GM19239 (cell line): ENCODE results near the gene TOP2A.

Experiments used
- DNase-seq: peaks from one replicate; pipeline ENCODE4 v3.0.0; 2011; ENCODE audit warnings: low spot score; ENCODE audit not compliant: insufficient read length
- FAIRE-seq: peaks from 2 replicates; lab custom pipeline; 2011; peaks lifted over from hg19 to GRCh38; lab: Jason Lieb, UNC

Gene TOP2A

DNA sequence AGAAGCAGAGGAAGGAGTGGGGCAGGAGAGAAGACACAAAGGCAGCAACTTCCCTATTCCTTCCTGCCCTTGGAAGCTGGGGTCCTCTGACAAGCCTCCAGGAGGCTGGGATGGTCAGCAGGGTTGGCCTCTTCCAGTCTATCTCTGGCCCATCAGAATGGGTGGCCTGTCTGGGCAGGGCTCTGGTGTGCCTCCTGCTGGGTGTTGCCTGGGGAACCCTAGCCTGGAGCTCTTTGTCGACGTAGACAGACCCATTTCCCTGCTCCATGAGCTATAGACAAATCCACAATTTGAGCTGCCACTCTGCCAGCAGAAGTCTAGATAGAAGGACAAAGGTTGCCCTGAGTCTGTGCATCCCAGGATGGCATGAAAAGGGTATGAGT, 36.9 kb upstream of the TOP2A start:
- FAIRE-seq (no peak), DNase-seq (no peak)

DNA sequence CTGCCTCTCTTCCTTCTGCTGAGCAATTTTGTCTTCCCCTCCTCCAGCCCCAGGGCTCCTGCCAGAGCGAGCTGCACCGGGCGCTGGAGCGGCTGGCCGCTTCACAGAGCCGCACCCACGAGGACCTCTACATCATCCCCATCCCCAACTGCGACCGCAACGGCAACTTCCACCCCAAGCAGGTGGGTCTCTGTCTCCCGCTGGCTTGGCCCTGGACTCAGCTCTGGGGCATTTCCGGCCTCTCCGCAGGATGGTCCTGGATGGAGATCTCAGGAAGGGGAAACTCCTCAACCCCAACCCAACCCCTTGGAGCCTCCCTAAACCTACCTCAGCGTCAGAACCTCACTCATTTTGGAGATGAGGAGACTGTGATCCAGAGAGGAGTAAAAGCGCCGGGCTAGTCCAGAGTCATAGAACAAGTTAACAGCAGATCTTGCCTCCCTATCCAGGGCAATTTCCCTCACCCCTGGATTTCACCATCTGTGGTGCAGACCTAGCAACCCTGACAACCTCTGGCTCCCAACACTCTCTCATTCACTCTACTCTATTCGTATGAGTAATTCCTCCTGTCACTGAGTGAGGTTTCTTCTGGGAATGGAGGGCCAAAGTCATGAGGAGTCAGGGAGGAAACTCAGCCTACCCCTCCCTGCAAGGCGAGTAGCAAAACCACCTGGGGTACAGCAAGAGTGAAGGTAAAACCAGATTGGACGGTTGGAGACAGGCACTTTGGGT, 36.4 kb upstream of the TOP2A start:
- DNase-seq, result no peak
- FAIRE-seq, result no peak

DNA sequence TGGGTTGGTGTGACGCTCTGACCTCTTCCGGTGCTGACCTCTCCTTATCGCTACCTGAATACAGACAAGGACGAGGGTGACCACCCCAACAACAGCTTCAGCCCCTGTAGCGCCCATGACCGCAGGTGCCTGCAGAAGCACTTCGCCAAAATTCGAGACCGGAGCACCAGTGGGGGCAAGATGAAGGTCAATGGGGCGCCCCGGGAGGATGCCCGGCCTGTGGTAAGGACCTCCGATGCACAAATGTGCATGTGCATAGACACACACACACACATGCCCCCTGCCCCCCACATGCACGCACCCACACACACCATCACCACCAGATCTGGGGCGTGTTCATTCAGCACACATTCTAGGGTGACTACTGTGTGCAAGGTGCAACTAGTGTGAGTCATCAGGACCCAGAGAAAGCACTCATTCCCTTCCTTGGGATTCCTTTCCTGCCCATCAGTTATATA, 35.3 kb upstream of the TOP2A start:
- DNase-seq (no peak), FAIRE-seq (no peak)

DNA sequence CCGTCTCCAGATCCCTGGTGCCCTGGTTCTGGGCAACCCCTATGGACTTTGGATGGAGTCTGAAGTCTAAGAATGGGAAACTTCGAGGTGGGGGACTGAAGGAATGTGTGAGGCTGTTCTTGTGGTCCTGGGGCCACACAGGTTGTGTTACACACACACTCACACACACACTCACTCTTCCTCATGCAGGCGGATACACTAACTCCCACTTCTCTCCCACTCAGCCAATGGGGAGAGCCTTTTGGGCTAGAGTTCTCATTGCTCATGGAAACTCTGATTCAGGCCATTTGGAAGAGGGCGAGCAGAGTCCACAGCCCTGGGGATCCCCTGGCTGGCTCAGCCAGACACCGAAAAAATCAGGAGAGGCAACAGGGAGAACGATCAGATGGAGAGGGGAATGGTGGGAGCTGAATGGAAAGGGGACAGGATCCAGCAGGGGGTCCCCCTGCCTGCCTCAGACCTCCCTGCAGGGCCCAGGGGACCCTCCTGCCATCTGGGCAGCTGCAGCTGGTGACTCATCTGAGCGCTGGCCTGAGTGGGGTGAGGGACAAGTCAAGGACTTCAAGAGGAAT, 34.6 kb upstream of the TOP2A start:
- FAIRE-seq (no peak), DNase-seq (no peak)

DNA sequence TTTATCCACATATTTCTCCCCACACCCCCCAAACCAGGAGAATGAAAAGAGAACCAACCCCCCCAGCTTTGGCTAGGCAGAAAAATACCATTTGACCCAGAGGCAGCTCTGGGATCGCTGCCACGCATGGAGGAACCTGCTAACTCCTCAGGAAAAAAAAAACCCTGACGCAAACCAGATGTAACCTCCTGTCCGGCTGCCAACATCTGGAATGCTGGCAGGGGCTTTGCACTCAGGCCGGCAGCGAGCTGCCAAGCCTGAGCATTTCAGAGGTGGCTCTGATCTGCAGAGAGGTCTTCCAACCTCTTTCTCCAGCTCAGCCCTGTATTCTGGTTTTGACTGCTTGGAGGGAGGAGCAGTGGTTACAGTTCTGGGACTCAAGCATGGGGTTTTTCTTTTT, 33.7 kb upstream of the TOP2A start:
- DNase-seq (no peak), FAIRE-seq (no peak)

DNA sequence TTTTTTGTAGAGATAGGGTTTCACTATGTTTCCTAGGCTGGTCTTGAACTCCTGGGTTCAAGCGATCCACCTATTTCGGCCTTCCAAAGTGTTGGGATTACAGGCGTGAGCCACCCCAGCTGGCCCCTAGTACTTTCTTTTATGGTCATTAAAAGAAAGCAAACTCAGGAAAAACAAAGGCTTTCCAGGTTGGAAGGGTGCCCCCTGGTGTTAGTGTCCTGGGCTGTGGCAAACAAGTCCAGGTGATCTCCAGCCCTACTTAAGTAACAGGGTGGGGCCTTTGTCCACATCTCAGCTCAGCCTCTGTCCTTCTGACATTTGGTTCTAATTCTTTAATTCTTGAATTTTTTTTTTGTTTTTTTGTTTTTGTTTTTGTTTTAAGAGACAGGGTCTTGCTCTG, 32.5 kb upstream of the TOP2A start:
- FAIRE-seq (peak; percentile 72), DNase-seq (peak; percentile 39)

DNA sequence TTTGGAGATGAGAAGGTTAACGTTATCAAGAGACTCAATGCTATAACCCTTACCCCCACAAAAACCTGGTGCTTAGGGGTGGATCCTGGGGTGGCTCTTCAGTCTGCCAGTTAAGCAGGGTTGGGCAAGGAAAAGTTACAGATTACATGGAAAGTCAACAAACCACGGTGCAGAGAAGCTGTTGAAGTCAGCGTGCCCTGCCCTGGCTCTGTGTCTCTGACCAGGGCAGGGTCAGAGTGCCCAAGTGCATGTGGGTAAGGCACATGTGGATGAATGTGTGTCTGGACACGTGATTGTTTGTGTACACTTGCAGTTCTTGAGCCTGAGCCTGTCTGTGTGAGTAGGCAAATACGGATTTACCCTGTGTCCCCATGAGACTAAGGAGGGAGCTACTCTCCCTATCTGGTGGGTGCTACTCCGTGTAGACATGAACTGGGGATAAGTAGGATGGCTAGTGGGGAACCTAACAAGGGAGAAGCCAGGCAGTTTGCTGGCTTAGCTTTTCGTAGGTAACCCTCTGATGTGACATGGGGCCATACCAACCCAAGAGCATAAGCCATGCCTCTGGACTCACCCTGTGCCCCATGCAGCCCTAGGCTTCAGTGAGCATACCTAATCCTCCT, 31.1 kb upstream of the TOP2A start:
- FAIRE-seq (no peak), DNase-seq (no peak)

DNA sequence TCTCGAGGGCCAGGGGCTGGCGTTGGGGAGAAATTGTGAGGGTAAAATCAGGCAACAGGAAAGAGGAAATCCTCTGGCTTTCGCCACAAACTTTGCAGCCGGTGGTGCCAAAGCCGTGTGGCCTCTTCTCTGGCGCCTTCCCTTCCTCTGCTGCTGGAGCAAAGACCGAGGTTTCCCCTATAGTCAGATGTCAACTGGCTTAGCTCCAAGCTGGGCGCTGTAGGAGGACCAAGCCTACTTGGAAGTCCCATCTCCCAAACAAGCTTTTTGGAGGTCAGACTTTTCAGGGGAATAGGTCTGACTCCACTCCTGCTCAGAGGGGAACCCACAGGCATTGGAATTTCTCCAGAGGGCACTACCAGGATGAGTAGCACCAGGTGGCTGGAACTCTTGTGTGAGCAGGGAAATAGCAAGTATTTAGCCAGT, 30.5 kb upstream of the TOP2A start:
- no peak for FAIRE-seq
- DNase-seq, result no peak

DNA sequence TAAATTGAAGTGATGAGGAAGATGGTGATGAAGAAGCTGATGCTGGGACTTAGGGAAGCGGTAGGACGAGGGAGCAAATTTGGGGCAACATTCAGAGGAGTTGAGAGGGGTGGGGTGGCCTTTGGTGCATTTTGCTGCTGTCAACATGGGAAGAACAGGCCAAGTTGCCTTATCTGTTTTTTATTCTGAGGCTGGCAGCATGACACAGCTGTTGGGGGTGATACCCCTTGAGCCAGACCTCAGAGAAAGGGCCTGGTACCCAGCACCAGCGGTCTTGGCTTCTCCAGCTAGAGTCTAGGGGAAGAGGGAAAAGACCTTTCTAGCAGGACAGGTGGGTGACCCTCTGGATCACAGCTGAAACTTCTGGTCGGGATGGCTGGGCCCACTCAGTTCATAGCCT, 30.1 kb upstream of the TOP2A start:
- no peak for DNase-seq
- FAIRE-seq, result no peak

DNA sequence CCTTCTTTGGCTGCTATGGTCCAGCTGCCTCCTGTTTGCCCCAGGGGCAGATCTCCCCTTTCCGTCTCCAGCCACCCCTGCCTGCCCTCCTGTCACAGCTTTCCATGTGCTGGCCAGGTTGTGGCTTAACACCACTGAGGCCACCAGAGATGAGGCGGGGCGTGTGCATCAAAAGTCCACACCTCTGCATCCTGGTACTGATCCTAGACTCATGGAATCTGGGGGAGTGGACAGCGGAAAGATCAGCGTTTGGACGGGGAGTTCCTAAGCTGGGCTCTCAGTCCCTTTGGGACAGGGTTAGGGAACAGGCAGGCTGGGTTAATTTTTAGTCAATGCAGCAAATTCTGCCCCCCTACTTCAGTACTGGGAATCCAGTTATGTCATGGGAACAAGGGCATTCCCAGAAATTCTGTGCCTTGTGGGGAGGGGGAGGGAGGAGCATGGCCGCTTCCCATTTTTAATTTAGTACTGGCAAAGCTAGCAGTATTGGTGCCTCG, 29.5 kb upstream of the TOP2A start:
- FAIRE-seq (no peak), DNase-seq (no peak)

DNA sequence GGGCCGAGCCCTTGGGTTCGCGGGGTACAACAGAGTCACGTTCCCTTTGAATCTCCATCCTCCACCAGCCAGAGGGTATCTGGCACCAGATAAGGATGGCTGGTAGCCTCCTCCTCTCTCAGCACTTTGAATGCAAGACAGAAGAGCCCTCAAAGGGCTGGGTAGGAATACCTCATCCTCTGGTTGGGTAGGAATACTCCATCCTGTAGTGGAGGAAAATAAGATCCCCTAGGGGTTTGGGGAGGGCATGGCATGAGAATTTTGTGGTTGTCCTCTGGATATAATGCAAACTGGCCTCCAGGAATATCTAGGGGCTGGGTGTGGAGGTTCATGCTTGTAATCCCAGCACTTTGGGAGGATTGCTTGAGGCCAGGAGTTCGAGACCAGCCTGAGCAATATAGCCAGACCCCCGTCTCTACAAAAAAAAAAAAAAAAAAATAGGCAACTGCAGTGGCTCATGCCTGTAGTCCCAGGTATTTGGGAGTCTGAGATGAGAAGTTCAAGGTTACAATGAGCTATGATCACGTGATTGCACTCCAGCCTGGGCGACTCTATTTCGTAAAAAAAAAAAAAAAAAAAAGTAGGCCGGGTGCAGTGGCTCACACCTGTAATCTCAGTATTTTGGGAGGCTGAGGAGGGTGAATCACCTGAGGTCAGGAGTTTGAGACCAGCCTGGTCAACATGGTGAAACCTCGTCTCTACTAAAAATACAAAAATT, 28.2 kb upstream of the TOP2A start:
- FAIRE-seq (no peak), DNase-seq (no peak)

DNA sequence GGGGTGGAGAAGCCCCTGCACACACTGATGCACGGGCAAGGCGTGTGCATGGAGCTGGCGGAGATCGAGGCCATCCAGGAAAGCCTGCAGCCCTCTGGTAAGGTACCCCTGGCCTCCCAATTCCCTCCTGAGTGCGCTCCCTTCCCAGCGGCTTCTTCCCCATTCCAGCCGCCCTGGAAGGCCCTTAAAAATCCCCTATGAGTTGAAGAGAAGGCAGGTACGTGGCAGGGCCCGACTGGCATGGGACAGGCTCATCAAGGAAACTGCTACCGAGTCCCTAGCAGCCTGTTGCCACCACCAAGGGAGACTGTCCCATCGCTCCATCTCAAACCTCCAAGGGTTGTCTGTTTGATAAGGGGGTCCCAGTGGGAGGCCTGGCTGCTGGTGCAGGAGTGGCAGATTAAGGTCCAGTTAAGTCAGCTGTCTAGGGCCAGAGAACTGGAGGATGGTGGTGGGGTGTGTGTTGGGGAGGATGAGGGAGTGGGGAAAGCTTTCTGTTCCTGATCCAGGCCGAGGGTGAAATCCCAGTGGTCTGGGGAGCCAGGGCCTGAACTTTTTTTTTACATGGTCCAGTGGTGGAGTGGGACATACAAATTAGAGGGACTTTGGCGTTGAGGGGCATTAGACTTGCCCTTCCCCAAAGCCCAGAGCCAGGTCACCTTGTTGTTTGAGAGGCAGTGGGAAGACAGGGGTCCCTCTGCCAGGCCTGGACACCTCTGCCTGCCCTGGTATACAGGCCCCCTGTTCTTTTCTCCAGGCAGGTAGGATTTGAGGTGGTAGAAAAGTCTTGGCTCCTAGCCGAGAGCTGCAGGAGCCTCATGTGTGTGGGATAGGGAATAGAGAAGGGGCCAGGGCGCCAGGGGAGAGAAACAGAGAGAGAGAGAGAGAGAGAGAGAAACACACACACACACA, 26.5 kb upstream of the TOP2A start:
- DNase-seq, result no peak
- FAIRE-seq, result no peak

DNA sequence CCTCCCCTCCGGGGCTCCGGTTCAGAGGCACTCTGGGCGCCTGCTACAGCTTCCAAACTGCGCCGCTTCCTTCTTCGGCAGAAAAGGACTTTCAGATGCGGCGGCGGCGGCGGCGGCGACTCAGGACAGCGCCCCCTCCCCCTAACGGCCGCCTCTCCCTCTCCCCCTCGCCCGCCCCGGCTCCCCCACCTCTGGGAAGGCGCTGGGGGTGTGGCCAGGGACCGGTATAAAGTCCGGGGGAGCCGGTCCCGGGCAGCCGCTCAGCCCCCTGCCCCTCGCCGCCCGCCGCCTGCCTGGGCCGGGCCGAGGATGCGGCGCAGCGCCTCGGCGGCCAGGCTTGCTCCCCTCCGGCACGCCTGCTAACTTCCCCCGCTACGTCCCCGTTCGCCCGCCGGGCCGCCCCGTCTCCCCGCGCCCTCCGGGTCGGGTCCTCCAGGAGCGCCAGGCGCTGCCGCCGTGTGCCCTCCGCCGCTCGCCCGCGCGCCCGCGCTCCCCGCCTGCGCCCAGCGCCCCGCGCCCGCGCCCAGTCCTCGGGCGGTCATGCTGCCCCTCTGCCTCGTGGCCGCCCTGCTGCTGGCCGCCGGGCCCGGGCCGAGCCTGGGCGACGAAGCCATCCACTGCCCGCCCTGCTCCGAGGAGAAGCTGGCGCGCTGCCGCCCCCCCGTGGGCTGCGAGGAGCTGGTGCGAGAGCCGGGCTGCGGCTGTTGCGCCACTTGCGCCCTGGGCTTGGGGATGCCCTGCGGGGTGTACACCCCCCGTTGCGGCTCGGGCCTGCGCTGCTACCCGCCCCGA, 25.7 kb upstream of the TOP2A start, which contains the start of gene IGFBP4:
TSS of gene IGFBP4 (plus strand) at position 255 of the 792 bp plus-strand sequence. CDS start at position 541, 286 bp downstream.
- FAIRE-seq (no peak), DNase-seq (peak; percentile 62)

DNA sequence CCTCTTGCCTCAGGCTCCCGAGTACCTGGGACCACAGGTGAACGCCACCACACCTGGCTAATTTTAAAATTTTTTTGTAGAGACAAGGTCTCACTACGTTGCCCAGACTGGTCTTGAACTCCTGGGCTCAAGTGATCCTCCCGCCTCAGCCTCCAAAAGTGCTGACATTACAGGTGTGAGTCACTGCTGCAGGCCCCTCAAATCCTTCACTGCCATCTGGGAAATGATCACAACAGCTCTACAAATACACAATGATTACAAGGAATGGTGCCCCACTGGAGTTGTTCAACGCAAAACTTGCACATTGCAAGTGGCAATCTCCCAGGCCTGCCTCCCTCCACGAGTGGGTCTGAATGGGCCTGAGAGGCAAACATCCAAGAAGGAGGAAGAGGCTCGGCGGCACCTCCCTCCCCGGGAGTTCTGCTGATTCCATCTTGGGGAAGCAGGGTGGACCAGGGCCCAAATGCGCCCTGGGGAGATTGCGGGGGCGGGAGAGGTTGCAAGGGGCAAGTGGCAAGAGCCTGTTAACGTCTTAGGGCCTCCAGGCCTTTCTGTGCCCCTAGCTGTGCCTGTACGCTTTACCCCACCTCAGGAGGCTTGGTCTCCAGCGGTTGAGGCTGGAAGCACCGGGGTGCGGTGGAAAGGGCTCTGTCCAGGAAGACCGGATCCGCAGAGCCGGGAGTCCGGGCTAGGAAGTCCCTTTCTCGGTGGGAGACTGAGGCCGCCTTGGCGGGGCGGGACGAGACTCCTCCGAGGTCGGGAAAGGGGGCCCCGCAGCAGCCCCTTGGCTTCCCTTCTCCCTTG, 24.9 kb upstream of the TOP2A start:
- FAIRE-seq (no peak), DNase-seq (no peak)

DNA sequence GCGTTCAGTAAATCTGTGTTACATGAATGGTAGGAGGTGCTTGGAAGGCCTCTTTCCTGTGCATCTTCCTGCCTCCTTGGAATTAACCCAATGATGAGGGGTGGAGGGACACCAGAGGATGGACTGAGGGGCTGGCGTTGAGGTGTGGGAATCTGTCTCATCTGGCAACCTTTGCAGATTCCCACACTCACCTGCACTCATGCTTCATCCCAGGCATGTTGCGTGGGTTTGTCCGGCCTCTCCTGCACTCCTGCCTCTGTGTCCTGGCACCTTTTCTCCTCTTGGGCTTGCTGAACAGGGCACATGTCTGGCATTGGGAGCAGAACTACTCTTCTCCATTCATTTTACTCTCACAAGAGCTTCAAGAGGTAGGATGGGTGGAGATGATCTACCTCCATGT, 22.5 kb upstream of the TOP2A start:
- DNase-seq, result no peak
- FAIRE-seq, result no peak

DNA sequence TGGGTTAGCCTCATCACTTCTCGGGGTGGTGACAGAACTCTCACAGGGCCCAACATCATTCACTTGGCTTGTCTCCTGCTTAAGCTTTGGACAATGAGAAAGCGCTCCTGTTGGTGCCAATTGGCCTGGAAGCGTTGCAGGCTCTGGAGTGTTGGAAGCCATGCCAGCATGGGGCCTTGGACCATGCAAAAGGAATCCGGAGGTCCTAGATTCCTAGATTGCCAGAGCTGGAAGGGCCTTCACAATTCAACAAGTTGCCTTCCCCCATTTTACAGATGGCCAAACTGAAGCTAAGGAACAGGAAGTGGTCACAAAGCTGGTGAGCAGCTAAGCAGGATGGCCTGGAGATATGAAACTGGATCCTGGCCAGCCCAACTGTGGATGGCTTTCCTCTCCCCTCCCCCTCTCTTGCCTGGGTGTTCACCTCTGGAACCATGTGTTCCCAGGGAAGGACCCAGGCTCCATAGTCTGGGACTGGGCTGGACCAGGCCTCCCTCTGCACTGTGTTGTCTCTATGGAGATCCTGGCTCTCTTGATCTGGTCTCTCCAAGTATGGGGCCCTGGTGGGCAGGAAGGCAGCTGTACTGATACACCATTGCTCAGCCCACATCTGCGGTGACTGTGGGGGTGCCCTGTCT, 19.5 kb upstream of the TOP2A start:
- DNase-seq (no peak), FAIRE-seq (no peak)

DNA sequence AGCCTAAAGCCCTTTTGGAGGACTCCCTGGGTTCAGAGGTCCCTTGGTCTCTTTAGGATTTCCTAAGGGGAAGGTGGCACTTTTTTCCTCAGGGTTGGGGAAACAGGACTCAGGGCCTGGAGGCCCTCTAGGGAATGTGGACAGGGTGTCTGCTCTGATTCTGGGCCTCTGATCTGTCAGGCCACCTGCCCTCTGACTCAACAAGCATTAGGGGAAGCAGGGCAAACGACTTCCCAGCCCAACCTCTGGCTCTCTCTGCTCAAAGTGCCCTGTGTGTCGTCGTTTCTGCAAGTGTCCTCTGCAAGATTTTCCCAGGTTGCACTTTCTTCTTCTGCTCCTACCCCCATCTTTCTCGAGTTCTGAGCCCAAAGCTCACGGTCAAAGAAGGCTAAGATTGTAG, 18.9 kb upstream of the TOP2A start:
- FAIRE-seq (no peak), DNase-seq (no peak)
